ENCODE measurements around the gene TMEM63C. TPM values are rescaled to one million over a fixed set of nuclear protein-coding genes. Genes with fewer than 3 reads are reported as not detected.

TMEM63C gene
- total and polyA plus RNA-seq, 2 donors from 2014 or later: 0.84 to 1.9 TPM

- intact Hi-C loops (cut with DNase I): no loop called here
- Histone ChIP-seq H3K4me3 (ENCODE audit: low read length in 3 of 3) (no peak overlapping the region), H3K9ac (ENCODE audit: low read length in 3 of 3) (no peak overlapping the region), H3K4me1 (ENCODE audit: control insufficient read depth in 2 of 3, insufficient read depth in 2 of 3, low read depth in 1 of 3, low read length in 3 of 3) (no peaks in the 10 kb centered on the region), H3K27me3 (ENCODE audit: control insufficient read depth, insufficient read depth, low read length) (no peaks in the 10 kb centered on the region), H3K27ac (ENCODE audit: low read depth in 2 of 2, low read length in 2 of 2) (no peak overlapping the region), H3K9me3 (ENCODE audit: control insufficient read depth in 2 of 3, insufficient read depth in 1 of 3, low read length in 3 of 3) (no peaks in the 10 kb centered on the region), H3K36me3 (ENCODE audit: control insufficient read depth in 2 of 3, insufficient read depth in 3 of 3, low read length in 3 of 3) (no peaks in the 10 kb centered on the region)
- no peak for DNase-seq
- no peak for FAIRE-seq
- no peak for TF ChIP-seq CTCF (IDR thresholded peaks at IDR 0.05; ENCODE audit: borderline replicate concordance, extremely low read depth, insufficient read depth)
These were observed 57.4 kb downstream of the TMEM63C start for GRCh38 chr14:77238996-77239395.

GRCh38 chr14:77239412-77239811, 57.8 kb downstream of the TMEM63C start:
- Histone ChIP-seq H3K27ac (ENCODE audit: low read depth in 2 of 2, low read length in 2 of 2) (no peak overlapping the region), H3K9ac (ENCODE audit: low read length in 3 of 3) (no peak overlapping the region), H3K9me3 (ENCODE audit: control insufficient read depth in 2 of 3, insufficient read depth in 1 of 3, low read length in 3 of 3) (no peaks in the 10 kb centered on the region), H3K4me1 (ENCODE audit: control insufficient read depth in 2 of 3, insufficient read depth in 2 of 3, low read depth in 1 of 3, low read length in 3 of 3) (no peaks in the 10 kb centered on the region), H3K36me3 (ENCODE audit: control insufficient read depth in 2 of 3, insufficient read depth in 3 of 3, low read length in 3 of 3) (no peaks in the 10 kb centered on the region), H3K27me3 (ENCODE audit: control insufficient read depth, insufficient read depth, low read length) (no peaks in the 10 kb centered on the region), H3K4me3 (ENCODE audit: low read length in 3 of 3) (no peak overlapping the region)
- DNase-seq (no peak), FAIRE-seq (no peak)
- intact Hi-C loops (cut with DNase I): no loop called here
- no peak for TF ChIP-seq CTCF (IDR thresholded peaks at IDR 0.05; ENCODE audit: borderline replicate concordance, extremely low read depth, insufficient read depth)

- no peak for TF ChIP-seq CTCF (IDR thresholded peaks at IDR 0.05; ENCODE audit: borderline replicate concordance, extremely low read depth, insufficient read depth)
These were observed 58.8 kb downstream of the TMEM63C start for GRCh38 chr14:77240336-77240915.

GRCh38 chr14:77241955-77242354, 60.4 kb downstream of the TMEM63C start:
- FAIRE-seq (no peak), DNase-seq (peak in 2 of 5 donors; percentile 12 to 22)
- intact Hi-C loops (cut with DNase I): no loop called here
- TF ChIP-seq CTCF (IDR thresholded peaks at IDR 0.05; ENCODE audit: borderline replicate concordance, extremely low read depth, insufficient read depth): no peak
- Histone ChIP-seq H3K4me1 (ENCODE audit: control insufficient read depth in 2 of 3, insufficient read depth in 2 of 3, low read depth in 1 of 3, low read length in 3 of 3) (no peaks in the 10 kb centered on the region), H3K4me3 (ENCODE audit: low read length in 3 of 3) (no peak overlapping the region), H3K9ac (ENCODE audit: low read length in 3 of 3) (no peak overlapping the region), H3K9me3 (ENCODE audit: control insufficient read depth in 2 of 3, insufficient read depth in 1 of 3, low read length in 3 of 3) (no peaks in the 10 kb centered on the region), H3K27ac (ENCODE audit: low read depth in 2 of 2, low read length in 2 of 2) (no peak overlapping the region), H3K36me3 (ENCODE audit: control insufficient read depth in 2 of 3, insufficient read depth in 3 of 3, low read length in 3 of 3) (no peaks in the 10 kb centered on the region), H3K27me3 (ENCODE audit: control insufficient read depth, insufficient read depth, low read length) (no peaks in the 10 kb centered on the region)

More at GRCh38 chr14:77240336-77240915, 58.8 kb downstream of the TMEM63C start:
- no peaks in the 10 kb centered on the region for H3K36me3 ChIP-seq (ENCODE audit: control insufficient read depth in 2 of 3, insufficient read depth in 3 of 3, low read length in 3 of 3)
- H3K4me3 ChIP-seq (ENCODE audit: low read length in 3 of 3): no peak overlapping the region
- no peak overlapping the region for H3K27ac ChIP-seq (ENCODE audit: low read depth in 2 of 2, low read length in 2 of 2)
- DNase-seq (no peak), FAIRE-seq (no peak)
- intact Hi-C loops (cut with DNase I): no loop called here
- H3K27me3 ChIP-seq (ENCODE audit: control insufficient read depth, insufficient read depth, low read length): no peaks in the 10 kb centered on the region
- H3K9me3 ChIP-seq (ENCODE audit: control insufficient read depth in 2 of 3, insufficient read depth in 1 of 3, low read length in 3 of 3): no peaks in the 10 kb centered on the region
- no peaks in the 10 kb centered on the region for H3K4me1 ChIP-seq (ENCODE audit: control insufficient read depth in 2 of 3, insufficient read depth in 2 of 3, low read depth in 1 of 3, low read length in 3 of 3)
- H3K9ac ChIP-seq (ENCODE audit: low read length in 3 of 3): no peak overlapping the region

Measured in kidney (tissue), 14 donors.